GM19035 (cell line): ENCODE data around the gene MGME1.
"Not testable (repeated sequence)": the region's sequence is repeated elsewhere in the genome, so short reads cannot be mapped to it uniquely, and the experiment has no call there.

Experiments used
- ATAC-seq: cut with Tn5 transposase; IDR thresholded peaks from one replicate; pipeline ENCODE4 v1.9.1; 2021; ENCODE audit not compliant: unreplicated experiment

The MGME1 gene

GRCh38 chr20:18018100-18018499 lies 49.3 kb downstream of the MGME1 start:
- no peak for ATAC-seq

DNA sequence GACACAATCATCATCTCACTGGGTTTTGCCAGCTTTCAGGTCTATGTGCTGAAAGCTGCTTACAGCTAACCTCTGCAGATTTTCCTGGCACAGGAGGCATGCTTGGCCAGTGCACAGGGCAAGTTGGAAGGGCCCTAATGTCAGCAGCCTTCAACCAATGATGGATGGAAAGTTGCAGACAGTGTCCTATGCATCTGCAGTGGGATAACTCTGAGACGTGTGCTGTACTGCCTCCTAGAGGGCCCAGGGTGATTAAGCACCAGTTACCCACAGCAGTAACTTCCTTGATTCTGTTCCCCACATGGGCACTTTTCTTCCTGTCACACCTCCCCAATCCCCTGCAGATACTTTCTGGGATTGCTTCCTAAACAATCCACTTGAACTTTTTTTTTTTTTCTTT lies 50.2 kb downstream of the MGME1 start:
- no peak for ATAC-seq

- ATAC-seq = no peak
Observed at GRCh38 chr20:18020931-18021330, 52.1 kb downstream of the MGME1 start.

DNA sequence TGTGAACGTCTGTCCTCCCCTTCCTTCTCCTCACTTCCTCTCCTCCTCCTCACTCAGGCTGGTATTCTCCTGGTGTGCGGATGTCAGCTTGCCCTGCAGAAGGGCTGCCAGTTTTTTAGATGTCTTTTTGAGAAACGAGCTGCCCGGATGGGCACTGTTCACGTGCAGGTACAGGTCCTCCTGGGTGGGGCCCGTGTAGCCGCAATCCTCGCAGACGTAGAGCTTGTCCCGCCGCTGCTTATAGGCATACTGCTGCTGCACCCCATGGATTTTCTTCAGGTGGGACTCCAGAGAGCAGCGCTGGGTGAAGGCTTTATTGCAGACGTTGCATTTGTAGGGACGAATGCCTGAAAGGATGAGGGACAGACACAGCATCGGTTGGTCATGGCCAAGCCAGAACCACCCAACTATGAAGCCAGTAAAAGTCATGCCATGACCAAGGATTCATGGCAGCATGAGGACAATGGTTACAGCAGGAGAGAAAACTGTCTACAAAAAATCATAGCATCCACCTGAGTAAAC lies 55.8 kb downstream of the MGME1 start:
- ATAC-seq = no peak

DNA sequence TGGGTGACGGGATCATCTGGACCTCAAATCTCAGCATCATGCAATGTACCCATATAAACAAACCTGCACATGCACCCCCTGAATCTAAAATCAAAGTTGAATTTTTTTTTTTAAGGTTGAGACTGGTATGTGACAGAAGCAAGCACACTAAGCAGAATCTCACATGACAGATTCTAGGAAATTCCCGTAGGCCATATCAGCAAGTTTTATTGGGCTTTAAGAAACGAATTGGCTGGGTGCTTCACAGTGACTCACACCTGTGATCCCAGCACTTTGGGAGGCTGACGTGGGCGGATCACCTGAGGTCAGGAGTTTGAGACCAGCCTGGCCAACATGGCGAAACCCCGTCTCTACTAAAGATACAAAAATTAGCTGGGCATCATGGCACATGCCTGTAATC lies 58.2 kb downstream of the MGME1 start:
- ATAC-seq = not testable (repeated sequence)

DNA sequence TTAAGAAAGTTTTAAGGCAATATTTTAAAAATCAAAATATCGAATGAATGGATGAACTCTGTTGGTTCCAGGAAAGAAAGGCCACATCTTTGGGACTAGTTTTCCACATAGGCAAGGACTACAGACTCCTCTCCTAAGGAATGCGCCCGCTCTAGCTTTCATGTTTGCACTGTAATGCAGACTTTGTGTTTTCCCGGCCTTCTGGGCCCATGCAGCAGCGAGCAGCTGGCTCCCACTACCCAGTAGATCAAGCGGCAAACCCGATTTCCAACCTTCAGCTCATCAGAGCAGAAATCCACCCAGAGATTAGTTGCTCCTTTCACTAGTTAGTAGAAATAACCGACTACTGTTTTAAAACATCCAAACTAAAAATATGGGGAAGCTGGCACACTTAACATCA lies 61.2 kb downstream of the MGME1 start:
- ATAC-seq = no peak

DNA sequence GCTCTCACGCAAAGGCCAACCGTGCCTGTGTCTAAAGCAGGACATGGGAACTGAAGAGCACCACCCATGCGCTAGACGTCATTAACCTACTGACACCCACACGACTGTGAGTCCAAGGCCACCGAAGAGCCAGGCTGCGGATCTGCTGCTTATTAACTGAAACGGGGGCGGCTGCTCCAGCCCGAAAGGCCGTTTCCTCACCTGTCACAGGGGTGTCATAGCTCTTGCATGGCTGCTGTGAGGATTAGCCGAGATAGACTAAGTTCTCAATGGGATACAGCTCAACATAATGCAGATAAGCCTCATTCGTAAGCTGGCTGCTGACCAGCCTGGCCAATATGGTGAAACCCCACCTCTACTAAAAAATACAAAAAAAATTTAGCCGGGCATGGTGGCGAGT lies 62.2 kb downstream of the MGME1 start:
- ATAC-seq = no peak

DNA sequence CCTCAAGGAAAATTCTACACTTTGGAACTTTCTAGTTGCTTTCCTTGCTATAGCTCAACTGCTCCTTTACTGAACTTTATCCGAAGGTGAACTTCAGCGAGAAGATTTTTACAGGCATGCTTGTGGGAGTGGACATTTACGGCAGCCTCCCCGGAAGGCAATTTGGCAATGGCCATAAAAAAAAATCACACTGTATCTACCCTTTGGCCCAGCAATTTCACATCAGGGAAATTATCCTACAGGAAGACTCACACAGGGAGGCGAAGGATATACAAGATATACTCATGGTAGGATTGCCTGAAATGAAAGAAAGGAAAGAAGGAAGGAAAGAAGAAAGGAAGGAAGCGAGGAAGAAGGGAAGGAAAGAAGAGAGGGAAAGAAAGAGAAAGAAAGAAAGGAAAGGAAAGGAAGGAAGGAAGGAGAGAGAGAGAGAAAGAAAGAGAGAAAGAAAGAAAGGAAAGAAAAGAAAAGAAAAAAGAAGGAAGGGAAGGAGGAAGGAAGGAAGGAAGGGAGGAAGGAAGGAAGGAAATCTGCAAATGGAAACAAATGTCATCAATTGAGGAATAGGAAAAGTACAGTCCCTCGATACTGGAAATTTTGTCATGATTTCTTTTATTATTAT lies 63.2 kb downstream of the MGME1 start:
- no peak for ATAC-seq

DNA sequence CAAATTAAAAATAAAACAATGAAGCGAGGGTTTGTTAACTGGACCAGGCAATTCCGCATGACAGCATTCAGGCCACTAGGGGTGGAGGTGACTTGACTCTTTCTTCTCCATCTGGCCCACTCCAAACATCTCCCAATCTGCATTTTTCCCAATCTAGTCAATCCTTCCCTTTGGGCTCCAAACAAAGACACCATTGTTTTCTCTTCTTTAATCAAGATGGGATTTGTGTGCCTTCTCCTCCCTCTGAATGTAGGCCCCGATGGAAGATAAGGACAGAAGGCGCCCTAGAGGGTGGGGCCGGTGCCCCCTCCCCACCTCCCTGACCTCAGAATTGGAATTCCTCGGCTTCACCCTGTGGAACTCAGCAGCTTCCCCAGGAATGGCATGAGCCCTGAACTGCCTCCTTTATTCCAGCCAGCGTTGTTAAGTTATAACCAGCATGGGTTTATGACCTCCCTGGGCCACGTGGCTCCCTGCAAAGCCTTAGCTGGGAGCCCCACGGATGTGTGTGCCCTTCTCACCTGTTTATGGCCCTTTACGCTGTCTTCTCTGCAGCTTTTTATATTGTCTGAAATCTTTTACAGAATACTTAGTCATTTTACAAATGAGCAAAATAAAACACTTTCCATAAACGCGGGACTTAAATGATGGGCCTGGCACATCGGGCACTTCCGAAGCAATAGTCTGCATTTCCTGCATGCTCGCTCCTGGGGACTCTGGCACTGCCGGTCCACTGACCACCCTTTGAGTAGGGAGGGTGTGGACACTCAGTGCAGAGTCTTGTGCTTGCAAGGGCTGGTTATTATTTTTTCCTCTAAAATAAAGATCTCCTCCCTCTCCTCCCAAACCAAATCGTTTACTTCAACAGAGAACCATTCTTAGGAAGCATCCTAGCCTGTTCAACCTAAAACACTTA lies 64.4 kb downstream of the MGME1 start:
- no peak for ATAC-seq

- no peak for ATAC-seq
Observed at GRCh38 chr20:18034039-18034438, 65.2 kb downstream of the MGME1 start.

- no peak for ATAC-seq
Observed at GRCh38 chr20:18039063-18039462, 70.2 kb downstream of the MGME1 start.
